Neural cell (in vitro differentiated cells): Measurements from ENCODE around the gene RERE.

ENCODE experiments used
- CTCF ChIP-seq: fragments of 450-650 bp; IDR thresholded peaks from 2 replicates; pipeline ENCODE4 v1.5.1; 2014; ENCODE audit warnings: antibody characterized with exemption, mild to moderate bottlenecking, moderate library complexity; ENCODE audit not compliant: poor library complexity, severe bottlenecking
- POLR2AphosphoS5 ChIP-seq: IDR thresholded peaks from 2 replicates; pipeline ENCODE4 v1.6.1; 2012
- RAD21 ChIP-seq: fragments of 450-650 bp; conservative IDR thresholded peaks from 2 replicates; pipeline ENCODE4 v1.6.1; 2014; ENCODE audit warnings: antibody characterized with exemption, mild to moderate bottlenecking, moderate library complexity

DNA sequence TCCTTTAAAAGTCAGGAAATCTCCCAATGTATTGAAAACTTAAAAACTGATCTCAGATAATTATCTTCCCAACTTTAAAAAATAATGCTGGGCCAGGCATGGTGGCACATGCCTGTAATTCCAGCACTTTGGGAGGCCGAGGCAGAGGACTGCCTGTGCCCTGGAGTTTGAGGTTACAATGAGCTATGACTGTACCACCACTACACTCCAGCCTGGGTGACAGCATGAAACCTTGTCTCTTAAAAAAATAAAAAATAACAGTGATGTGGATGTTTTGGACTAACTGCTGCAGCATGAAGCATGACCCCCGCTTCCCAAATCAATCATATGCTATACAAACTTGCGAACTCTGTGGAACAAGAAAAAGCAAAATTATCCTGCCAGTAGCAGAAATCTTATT, 186.3 kb downstream of the RERE start:
- no peak for TF ChIP-seq CTCF
- TF ChIP-seq RAD21, result no peak
- no peak for TF ChIP-seq POLR2AphosphoS5
